ENCODE data around the gene ABR. TPM values are rescaled to one million over a fixed set of nuclear protein-coding genes. Genes with fewer than 3 reads are reported as not detected.

The ABR gene
- total RNA-seq, 6 experiments from 2014 or later: 49.3 to 58.4 (median 54.4) TPM

GRCh38 chr17:970364-970763, 209.4 kb downstream of the ABR start:
- no peak for DNase-seq
- TF ChIP-seq CTCF (IDR thresholded peaks at IDR 0.05): no peak
- peaks cover 2% of the 10 kb centered on the region for H3K27me3 Mint-ChIP-seq (ENCODE audit: insufficient read depth)
- peak overlapping the region; percentile 90 for H3K4me3 Mint-ChIP-seq
- H3K9me3 Mint-ChIP-seq: no peaks in the 10 kb centered on the region
- peaks cover 65% of the 10 kb centered on the region for H3K4me1 Mint-ChIP-seq (ENCODE audit: low read depth)
- H3K36me3 Mint-ChIP-seq (ENCODE audit: low read depth): peaks cover 21% of the 10 kb centered on the region
- H3K27ac Mint-ChIP-seq: peak overlapping the region; percentile 91

DNA sequence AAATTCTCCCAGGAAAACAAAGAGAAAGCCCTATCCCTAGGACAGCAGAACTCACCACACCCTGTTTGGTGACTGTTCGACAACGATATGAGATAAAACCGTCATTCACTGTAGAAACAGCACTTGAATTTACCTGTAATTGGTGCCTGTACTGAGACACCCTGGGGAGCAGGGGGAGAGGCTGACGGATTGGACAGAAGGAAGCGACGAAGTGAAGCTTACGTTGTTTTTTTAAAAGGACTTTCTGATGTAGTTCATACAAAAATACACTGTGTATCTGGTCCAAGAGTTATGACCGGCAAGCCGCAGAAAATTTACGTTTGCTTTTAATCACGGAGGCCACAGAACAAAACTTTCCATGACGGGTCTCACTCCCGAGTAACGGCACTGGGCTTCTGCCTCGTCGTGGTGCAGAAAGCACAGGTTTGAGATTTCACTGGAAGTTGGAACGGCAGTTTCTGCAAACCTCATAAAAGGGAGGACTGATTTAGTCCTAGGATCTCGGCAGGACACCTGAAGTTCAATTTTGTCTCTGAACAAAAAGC, 209.9 kb downstream of the ABR start:
- Mint-ChIP-seq H3K36me3 (ENCODE audit: low read depth) (peaks cover 21% of the 10 kb centered on the region), H3K9me3 (no peaks in the 10 kb centered on the region), H3K27me3 (ENCODE audit: insufficient read depth) (peaks cover 2% of the 10 kb centered on the region), H3K4me1 (ENCODE audit: low read depth) (peaks cover 65% of the 10 kb centered on the region), H3K27ac (peak overlapping the region; percentile 91), H3K4me3 (peak overlapping the region; percentile 90)
- DNase-seq: peak; percentile 38
- TF ChIP-seq CTCF (IDR thresholded peaks at IDR 0.05): no peak

DNA sequence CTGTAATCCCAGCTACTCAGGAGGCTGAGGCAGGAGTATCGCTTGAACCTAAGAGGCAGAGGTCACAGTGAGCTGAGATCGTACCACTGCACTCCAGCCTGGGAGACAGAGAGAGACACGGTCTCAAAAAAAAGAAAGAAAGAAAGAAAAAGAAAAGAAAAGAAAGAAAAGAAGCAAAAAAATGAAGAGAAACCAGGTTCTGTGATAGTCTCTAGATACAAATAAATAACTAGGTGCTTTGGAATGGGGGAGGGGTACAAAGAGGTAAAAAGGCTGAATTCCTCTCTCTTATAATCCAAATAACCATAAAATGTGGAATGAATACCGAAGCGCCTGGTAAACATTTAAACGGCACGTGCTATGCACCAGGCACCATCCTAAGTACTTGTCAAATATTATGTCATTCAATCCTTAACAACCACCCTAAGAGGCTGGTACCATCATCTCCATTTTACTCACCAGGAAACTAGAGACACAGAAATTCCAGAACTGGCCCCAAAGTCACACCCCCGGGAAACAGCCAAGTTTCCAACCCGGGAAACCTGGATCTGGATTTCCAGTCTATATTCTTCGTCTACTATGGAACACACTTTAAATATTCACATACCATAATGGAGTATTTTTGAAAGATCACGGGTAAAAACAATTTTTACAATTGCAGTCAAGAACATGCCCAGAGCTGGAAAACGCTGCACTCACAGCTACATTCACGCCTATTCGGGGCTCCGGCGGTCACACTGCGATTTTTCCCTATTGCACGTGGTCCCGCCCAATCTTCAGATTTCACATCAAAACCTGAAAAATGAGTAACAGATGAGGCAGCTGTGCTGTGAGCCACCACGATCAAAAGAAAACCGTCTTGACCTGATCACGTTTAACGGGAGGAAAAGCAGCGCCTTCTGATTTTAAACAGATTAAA, 210.7 kb downstream of the ABR start:
- Mint-ChIP-seq H3K27me3 (ENCODE audit: insufficient read depth) (peaks cover 2% of the 10 kb centered on the region), H3K4me3 (peak overlapping the region; percentile 90)

DNA sequence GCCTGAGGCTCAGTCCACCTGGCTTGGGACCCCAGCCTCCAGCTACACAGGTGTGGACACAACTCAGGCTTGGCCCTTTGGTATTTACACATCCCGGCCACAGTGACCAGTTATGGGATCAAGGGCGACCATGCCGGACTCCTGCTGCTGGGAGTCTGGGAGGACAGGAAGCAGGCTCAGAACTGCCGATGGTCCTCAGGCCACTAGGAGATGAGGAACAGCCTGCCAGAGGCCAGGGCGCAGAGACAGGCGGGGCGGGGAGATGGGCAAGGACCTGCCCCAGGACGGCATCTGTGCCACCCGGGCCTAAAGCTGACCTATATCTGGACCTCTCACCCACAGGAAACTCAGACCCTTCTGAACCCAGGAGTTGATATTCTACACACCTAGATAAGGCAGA, 212.7 kb downstream of the ABR start:
- Mint-ChIP-seq H3K27ac (peak overlapping the region; percentile 28; the same call in 1 of the 2 replicates), H3K36me3 (ENCODE audit: low read depth) (peaks cover 14% of the 10 kb centered on the region), H3K27me3 (ENCODE audit: insufficient read depth) (peaks cover 2% of the 10 kb centered on the region), H3K4me3 (no peak overlapping the region), H3K4me1 (ENCODE audit: low read depth) (peaks cover 66% of the 10 kb centered on the region), H3K9me3 (no peaks in the 10 kb centered on the region)
- TF ChIP-seq CTCF (IDR thresholded peaks at IDR 0.05): no peak
- DNase-seq: no peak

More for the DNA sequence above, 210.7 kb downstream of the ABR start:
- Mint-ChIP-seq H3K36me3 (ENCODE audit: low read depth) (peaks cover 21% of the 10 kb centered on the region), H3K4me1 (ENCODE audit: low read depth) (peaks cover 68% of the 10 kb centered on the region), H3K9me3 (no peaks in the 10 kb centered on the region), H3K27ac (peak overlapping the region; percentile 91)
- TF ChIP-seq CTCF (IDR thresholded peaks at IDR 0.05): no peak
- DNase-seq: peak; percentile 42

GRCh38 chr17:965311-965989, 214.3 kb downstream of the ABR start:
- Mint-ChIP-seq H3K27ac (peak overlapping the region; percentile 92), H3K27me3 (ENCODE audit: insufficient read depth) (peaks cover 2% of the 10 kb centered on the region), H3K4me3 (peak overlapping the region; percentile 80), H3K4me1 (ENCODE audit: low read depth) (peaks cover 60% of the 10 kb centered on the region), H3K9me3 (no peaks in the 10 kb centered on the region), H3K36me3 (ENCODE audit: low read depth) (peaks cover 13% of the 10 kb centered on the region)
- no peak for TF ChIP-seq CTCF (IDR thresholded peaks at IDR 0.05)
- peak; percentile 62 for DNase-seq

Data from HFFc6 (cell line).